Subcutaneous abdominal adipose tissue (tissue), 5 donors: Measurements from ENCODE around the gene PCDHB3.
"Not testable (repeated sequence)": the region's sequence is repeated elsewhere in the genome, so short reads cannot be mapped to it uniquely, and the experiment has no call there.

ENCODE experiments used
- H3K27ac ChIP-seq: one replicate; pipeline ENCODE4 v1.7.0; 2013; ENCODE audit warnings: low read depth, mild to moderate bottlenecking, inconsistent platforms, low read length, moderate library complexity
- H3K27me3 ChIP-seq, 5 donors: one replicate each; pipeline ENCODE4 v1.7.0; 2013; ENCODE audit warnings: low read length in 5 of 5, inconsistent platforms in 1 of 5; ENCODE audit not compliant: control insufficient read depth in 5 of 5, insufficient read depth in 4 of 5
- H3K36me3 ChIP-seq, 5 donors: one replicate each; pipeline ENCODE4 v1.7.0; 2013; ENCODE audit warnings: low read length in 5 of 5; ENCODE audit not compliant: control insufficient read depth in 5 of 5, insufficient read depth in 5 of 5
- H3K4me1 ChIP-seq, 5 donors: one replicate each; pipeline ENCODE4 v1.7.0; 2013; ENCODE audit warnings: low read length in 5 of 5, mild to moderate bottlenecking in 3 of 5, moderate library complexity in 1 of 5; ENCODE audit not compliant: control insufficient read depth in 5 of 5, insufficient read depth in 5 of 5
- H3K4me3 ChIP-seq, 5 donors: one replicate each; pipeline ENCODE4 v1.7.0; 2013; ENCODE audit warnings: low read length in 5 of 5, low read depth in 1 of 5
- H3K9ac ChIP-seq, 5 donors: one replicate each; pipeline ENCODE4 v1.7.0; 2013; ENCODE audit warnings: low read length in 5 of 5, mild to moderate bottlenecking in 4 of 5, moderate library complexity in 3 of 5
- H3K9me3 ChIP-seq, 5 donors: one replicate each; pipeline ENCODE4 v1.7.0; 2013; ENCODE audit warnings: low read length in 5 of 5; ENCODE audit not compliant: control insufficient read depth in 5 of 5
- donor health status: healthy.
- donor health status: healthy.
- donor health status: healthy.
- donor health status: healthy.
- donor health status: healthy.

The PCDHB3 gene

DNA sequence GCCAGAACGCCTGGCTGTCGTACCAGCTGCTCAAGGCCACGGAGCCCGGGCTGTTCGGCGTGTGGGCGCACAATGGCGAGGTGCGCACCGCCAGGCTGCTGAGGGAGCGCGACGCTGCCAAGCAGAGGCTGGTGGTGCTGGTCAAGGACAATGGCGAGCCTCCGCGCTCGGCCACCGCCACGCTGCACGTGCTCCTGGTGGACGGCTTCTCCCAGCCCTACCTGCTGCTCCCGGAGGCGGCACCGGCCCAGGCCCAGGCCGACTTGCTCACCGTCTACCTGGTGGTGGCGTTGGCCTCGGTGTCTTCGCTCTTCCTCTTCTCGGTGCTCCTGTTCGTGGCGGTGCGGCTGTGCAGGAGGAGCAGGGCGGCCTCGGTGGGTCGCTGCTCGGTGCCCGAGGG lies 3.7 kb upstream of the PCDHB3 start:
- H3K9me3 ChIP-seq: peaks cover 9 to 34% (median 31%) of the 10 kb centered on the region in 5 donors
- H3K9ac ChIP-seq, H3K27ac ChIP-seq, H3K36me3 ChIP-seq, H3K27me3 ChIP-seq, H3K4me3 ChIP-seq: not testable (repeated sequence)
- peaks cover 0 to 17% (median 8%) of the 10 kb centered on the region in 5 donors for H3K4me1 ChIP-seq

DNA sequence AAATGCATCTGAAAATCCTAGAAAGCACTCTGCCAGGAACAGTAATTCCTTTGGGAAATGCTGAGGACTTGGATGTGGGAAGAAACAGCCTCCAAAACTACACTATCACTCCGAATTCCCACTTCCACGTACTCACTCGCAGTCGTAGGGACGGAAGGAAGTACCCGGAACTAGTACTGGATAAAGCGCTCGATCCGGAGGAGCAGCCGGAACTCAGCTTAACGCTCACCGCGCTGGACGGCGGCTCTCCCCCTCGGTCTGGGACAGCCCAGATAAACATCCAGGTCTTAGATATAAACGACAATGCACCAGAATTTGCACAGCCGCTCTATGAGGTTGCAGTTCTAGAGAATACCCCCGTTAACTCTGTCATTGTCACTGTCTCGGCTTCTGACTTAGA lies 786 bp downstream of the PCDHB3 start:
- Histone ChIP-seq H3K4me1 (peaks cover 0 to 8% (median 0%) of the 10 kb centered on the region in 5 donors), H3K9me3 (peaks cover 4 to 23% (median 14%) of the 10 kb centered on the region in 5 donors), H3K27me3 (peaks cover 0 to 9% (median 0%) of the 10 kb centered on the region in 5 donors), H3K4me3 (peak overlapping the region; percentile 56 to 67 (median 66)), H3K27ac (no peak overlapping the region), H3K36me3 (no peaks in the 10 kb centered on the region), H3K9ac (no peak overlapping the region)

DNA sequence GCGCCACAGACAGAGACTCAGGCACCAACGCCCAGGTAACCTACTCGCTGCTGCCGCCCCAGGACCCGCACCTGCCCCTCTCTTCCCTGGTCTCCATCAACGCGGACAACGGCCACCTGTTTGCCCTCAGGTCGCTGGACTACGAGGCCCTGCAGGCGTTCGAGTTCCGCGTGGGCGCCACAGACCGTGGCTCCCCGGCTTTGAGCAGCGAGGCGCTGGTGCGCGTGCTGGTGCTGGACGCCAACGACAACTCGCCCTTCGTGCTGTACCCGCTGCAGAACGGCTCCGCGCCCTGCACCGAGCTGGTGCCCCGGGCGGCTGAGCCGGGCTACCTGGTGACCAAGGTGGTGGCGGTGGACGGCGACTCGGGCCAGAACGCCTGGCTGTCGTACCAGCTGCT lies 1.8 kb downstream of the PCDHB3 start:
- not testable (repeated sequence) for H3K4me3 ChIP-seq, H3K9ac ChIP-seq, H3K36me3 ChIP-seq, H3K27me3 ChIP-seq, H3K27ac ChIP-seq, H3K4me1 ChIP-seq
- H3K9me3 ChIP-seq: peaks cover 4 to 23% (median 13%) of the 10 kb centered on the region in 5 donors

DNA sequence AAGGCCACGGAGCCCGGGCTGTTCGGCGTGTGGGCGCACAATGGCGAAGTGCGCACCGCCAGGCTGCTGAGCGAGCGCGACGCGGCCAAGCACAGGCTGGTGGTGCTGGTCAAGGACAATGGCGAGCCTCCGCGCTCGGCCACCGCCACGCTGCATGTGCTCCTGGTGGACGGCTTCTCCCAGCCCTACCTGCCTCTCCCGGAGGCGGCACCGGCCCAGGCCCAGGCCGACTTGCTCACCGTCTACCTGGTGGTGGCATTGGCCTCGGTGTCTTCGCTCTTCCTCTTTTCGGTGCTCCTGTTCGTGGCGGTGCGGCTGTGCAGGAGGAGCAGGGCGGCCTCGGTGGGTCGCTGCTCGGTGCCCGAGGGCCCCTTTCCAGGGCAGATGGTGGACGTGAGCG lies 2.2 kb downstream of the PCDHB3 start:
- not testable (repeated sequence) for H3K27me3 ChIP-seq, H3K9ac ChIP-seq, H3K27ac ChIP-seq, H3K4me1 ChIP-seq, H3K36me3 ChIP-seq, H3K4me3 ChIP-seq
- peaks cover 4 to 23% (median 13%) of the 10 kb centered on the region in 5 donors for H3K9me3 ChIP-seq

- peaks cover 2 to 27% (median 15%) of the 10 kb centered on the region in 5 donors for H3K9me3 ChIP-seq
These were observed 5.1 kb downstream of the PCDHB3 start for GRCh38 chr5:141105350-141105749.

DNA sequence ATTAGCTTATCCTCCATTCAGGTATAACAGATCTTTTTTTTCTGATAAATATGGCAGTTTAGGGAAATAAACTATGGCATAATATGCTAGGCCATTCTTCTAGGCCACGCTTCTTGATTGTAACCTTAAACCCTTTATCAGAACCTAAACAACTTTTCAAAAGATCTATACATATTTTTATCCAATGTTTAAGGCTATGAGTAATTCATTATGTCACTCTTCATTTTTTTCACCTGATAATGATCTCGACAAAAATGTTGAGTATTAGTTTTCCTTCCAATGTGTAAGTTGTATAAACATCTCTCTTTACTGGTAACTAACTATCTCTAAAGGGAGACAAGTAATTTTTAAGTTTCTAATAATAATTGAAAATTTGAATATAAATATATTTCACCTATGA lies 19.0 kb downstream of the PCDHB3 start:
- Histone ChIP-seq H3K9ac (no peak overlapping the region), H3K9me3 (peaks cover 10 to 29% (median 20%) of the 10 kb centered on the region in 5 donors), H3K27me3 (no peaks in the 10 kb centered on the region), H3K36me3 (no peaks in the 10 kb centered on the region), H3K4me1 (peaks cover 0 to 6% (median 0%) of the 10 kb centered on the region in 5 donors), H3K4me3 (no peak overlapping the region), H3K27ac (no peak overlapping the region)

More at GRCh38 chr5:141105350-141105749, 5.1 kb downstream of the PCDHB3 start:
- H3K36me3 ChIP-seq: no peaks in the 10 kb centered on the region
- H3K27ac ChIP-seq: no peak overlapping the region
- H3K27me3 ChIP-seq: peaks cover 0 to 4% (median 0%) of the 10 kb centered on the region in 5 donors
- no peak overlapping the region for H3K9ac ChIP-seq
- H3K4me3 ChIP-seq: no peak overlapping the region
- peaks cover 0 to 7% (median 0%) of the 10 kb centered on the region in 5 donors for H3K4me1 ChIP-seq

GRCh38 chr5:141121563-141121962 lies 21.3 kb downstream of the PCDHB3 start, which contains the start of gene PCDHB4:
PCDHB4 (plus strand) TSS chr5:141121818; CDS start chr5:141121999, 181 bp downstream.
- H3K9ac ChIP-seq: peak within 1 kb of the TSS in 2 of 5 donors; percentile 6 to 38
- no peaks in the 10 kb centered on the region for H3K36me3 ChIP-seq
- H3K9me3 ChIP-seq: peaks cover 5 to 28% (median 14%) of the 10 kb centered on the region in 5 donors
- peaks cover 0 to 6% (median 0%) of the 10 kb centered on the region in 5 donors for H3K4me1 ChIP-seq
- no peak within 1 kb of the TSS for H3K27ac ChIP-seq
- H3K4me3 ChIP-seq: peak within 1 kb of the TSS; percentile 35 to 74 (median 60)
- H3K27me3 ChIP-seq: no peaks in the 10 kb centered on the region

DNA sequence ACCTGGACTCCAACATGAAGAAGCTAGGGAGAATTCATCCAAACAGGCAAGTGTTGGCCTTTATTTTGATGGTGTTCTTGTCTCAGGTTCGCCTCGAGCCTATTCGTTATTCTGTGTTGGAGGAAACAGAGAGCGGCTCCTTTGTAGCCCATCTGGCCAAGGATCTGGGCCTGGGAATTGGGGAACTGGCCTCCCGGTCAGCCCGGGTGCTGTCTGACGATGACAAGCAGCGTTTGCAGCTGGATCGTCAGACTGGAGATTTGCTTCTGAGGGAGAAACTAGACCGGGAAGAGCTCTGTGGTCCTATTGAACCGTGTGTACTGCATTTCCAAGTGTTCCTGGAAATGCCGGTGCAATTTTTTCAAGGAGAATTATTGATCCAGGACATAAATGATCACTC lies 21.7 kb downstream of the PCDHB3 start:
- peak overlapping the region; percentile 35 to 74 (median 60) for H3K4me3 ChIP-seq
- H3K9me3 ChIP-seq: peaks cover 4 to 24% (median 13%) of the 10 kb centered on the region in 5 donors

DNA sequence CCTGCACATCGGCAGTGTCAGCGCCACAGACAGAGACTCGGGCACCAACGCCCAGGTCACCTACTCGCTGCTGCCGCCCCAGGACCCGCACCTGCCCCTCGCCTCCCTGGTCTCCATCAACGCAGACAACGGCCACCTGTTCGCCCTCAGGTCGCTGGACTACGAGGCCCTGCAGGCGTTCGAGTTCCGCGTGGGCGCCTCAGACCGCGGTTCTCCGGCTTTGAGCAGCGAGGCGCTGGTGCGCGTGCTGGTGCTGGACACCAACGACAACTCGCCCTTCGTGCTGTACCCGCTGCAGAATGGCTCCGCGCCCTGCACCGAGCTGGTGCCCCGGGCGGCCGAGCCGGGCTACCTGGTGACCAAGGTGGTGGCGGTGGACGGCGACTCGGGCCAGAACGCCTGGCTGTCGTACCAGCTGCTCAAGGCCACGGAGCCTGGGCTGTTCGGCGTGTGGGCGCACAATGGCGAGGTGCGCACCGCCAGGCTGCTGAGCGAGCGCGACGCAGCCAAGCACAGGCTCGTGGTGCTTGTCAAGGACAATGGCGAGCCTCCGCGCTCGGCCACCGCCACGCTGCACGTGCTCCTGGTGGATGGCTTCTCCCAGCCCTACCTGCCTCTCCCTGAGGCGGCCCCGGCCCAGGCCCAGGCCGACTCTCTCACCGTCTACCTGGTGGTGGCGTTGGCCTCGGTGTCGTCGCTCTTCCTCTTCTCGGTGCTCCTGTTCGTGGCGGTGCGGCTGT lies 23.3 kb downstream of the PCDHB3 start:
- not testable (repeated sequence) for H3K36me3 ChIP-seq, H3K27ac ChIP-seq, H3K27me3 ChIP-seq, H3K4me3 ChIP-seq, H3K9ac ChIP-seq, H3K4me1 ChIP-seq
- peaks cover 4 to 22% (median 13%) of the 10 kb centered on the region in 5 donors for H3K9me3 ChIP-seq

More for the DNA sequence above, 21.7 kb downstream of the PCDHB3 start:
- Histone ChIP-seq H3K27ac (no peak overlapping the region), H3K4me1 (peaks cover 0 to 6% (median 0%) of the 10 kb centered on the region in 5 donors), H3K36me3 (no peaks in the 10 kb centered on the region), H3K27me3 (no peaks in the 10 kb centered on the region), H3K9ac (peak overlapping the region in 2 of 5 donors; percentile 6 to 38)

- Histone ChIP-seq H3K9ac (no peak overlapping the region), H3K4me3 (no peak overlapping the region), H3K27ac (no peak overlapping the region), H3K9me3 (peaks cover 0 to 10% (median 7%) of the 10 kb centered on the region in 5 donors), H3K36me3 (no peaks in the 10 kb centered on the region), H3K27me3 (no peaks in the 10 kb centered on the region), H3K4me1 (no peaks in the 10 kb centered on the region)
These were observed 27.0 kb downstream of the PCDHB3 start for GRCh38 chr5:141127305-141127704.
